HG03135 (cell line): Measurements from ENCODE around the gene KCNQ5.

Source experiments
- ATAC-seq: cut with Tn5 transposase; IDR thresholded peaks from one replicate; pipeline ENCODE4 v1.9.1; 2021; ENCODE audit warnings: mild to moderate bottlenecking, moderate library complexity; ENCODE audit not compliant: unreplicated experiment

Gene KCNQ5

GRCh38 chr6:72789145-72789544 lies 167.3 kb downstream of the KCNQ5 start:
- no peak for ATAC-seq

DNA sequence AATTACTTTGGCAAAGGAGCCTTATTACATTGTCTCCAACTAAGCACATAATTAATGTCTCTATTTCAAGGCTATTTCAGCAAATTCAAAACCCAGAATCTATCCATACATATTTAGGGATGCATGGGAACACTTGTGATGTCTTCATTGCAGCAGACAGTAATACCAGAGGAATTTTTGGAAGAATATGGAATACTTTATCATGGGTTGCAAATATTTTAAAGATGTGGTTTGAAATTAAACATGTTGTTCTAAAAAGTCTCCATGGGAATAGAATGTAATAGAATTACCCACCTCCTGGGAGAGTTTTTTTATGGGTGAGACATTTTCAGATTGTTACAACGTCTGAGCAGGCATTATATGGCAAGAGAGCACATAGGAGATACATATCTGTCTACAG lies 170.8 kb downstream of the KCNQ5 start:
- no peak for ATAC-seq

GRCh38 chr6:72793641-72794395 lies 172.0 kb downstream of the KCNQ5 start:
- no peak for ATAC-seq

GRCh38 chr6:72798196-72798595 lies 176.3 kb downstream of the KCNQ5 start:
- ATAC-seq = no peak

- no peak for ATAC-seq
Measured at GRCh38 chr6:72809746-72810379, 188.0 kb downstream of the KCNQ5 start.

GRCh38 chr6:72810571-72811280 lies 188.9 kb downstream of the KCNQ5 start:
- ATAC-seq = no peak

GRCh38 chr6:72811971-72812421 lies 190.1 kb downstream of the KCNQ5 start:
- ATAC-seq = no peak

DNA sequence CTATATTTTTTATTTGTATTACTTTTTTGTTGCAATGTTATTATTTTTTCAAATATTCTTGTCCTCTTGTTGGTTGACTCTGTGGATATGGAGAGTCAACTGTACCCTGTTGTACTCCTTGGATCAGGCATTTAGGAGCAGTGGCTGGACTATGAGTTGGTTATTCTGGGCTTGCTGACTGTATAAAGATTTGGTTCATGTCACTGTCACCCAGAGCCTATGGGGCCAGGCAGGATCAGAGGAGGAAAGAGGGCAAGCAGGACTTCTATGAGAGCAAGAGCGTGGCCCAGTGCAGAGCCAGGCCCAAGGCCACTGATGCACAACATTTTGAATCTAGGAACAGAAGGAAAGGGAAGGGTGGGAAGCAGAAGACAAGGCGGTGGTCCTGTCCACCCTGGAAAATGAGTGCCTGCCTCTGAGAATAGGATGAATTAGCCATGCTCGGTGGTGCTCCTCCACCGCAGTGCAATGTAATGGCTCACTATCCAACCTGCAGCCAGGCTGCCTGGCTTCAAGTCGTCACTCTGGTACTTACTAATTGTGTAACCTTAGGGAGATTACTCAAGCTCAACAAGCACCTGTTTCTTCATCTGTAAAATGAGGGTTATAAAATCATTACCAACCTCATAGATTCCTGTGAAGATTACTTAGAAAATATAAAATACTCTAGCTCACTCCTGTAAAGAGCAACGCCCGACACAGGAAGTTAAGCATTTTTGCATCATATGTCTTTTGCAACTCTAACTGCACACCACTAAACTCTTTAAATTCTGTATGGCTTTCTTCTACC lies 192.1 kb downstream of the KCNQ5 start:
- no peak for ATAC-seq

DNA sequence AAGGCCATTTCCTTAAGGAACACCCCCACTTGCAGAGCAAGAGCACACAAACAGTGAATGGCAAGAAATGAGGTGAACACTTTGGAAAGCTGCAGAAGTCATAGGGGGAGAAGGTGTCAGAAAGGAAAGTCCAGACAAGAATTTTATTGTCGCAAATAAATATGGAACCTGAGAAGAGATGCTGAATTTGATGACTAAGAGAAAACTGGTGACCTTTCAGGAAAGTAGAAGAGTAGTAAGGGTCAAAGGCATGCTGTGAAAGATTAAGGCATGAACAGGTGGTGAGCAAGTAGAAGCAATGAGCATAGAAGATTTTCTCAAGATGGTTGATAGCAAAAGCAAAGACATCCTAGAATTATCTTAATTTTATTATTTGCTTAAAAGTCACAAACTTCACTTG lies 194.2 kb downstream of the KCNQ5 start:
- no peak for ATAC-seq

- ATAC-seq = no peak
Measured at GRCh38 chr6:72817208-72817607, 195.3 kb downstream of the KCNQ5 start.

- ATAC-seq = no peak
Measured at GRCh38 chr6:72819609-72820008, 197.7 kb downstream of the KCNQ5 start.

- no peak for ATAC-seq
Measured at GRCh38 chr6:72820153-72820552, 198.3 kb downstream of the KCNQ5 start.

GRCh38 chr6:72820906-72821305 lies 199.0 kb downstream of the KCNQ5 start:
- no peak for ATAC-seq

- no peak for ATAC-seq
Measured at GRCh38 chr6:72822023-72822422, 200.2 kb downstream of the KCNQ5 start.

DNA sequence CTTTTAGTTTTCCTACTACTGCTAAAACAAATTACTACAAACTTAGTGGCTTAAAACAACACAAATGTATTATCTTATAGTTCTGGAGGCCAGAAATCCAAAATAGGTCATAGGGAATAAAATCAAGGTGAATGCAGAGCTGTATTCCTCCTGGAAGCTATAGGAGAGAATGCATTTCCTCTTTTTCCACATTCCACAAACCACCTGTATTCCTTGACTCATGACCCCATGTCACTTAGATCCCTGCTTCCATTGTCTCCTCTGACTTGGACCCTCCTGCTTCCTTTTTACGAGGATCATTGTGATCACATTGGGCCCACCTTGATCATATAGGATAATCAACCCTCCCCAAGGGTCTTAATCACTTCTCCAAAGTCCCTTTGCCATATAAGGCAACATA lies 200.8 kb downstream of the KCNQ5 start:
- ATAC-seq = no peak

DNA sequence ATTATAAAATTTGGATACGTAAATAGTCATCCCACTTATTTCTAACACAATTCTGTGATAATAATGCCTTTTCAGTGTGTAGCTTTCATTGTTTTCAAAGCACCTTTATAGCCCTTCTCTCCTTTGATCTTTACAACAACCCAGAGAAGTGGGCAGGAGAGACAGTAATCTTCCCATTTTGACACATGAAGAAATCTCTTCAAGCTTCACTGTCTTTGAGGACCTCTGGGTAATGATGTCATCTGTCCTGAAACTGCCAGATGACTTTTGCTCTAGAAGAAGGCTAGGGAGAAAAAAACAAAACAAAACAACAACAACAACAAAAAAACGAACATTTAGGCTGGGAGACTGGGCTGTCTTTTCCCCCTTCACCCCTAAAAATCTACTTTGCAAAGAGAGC lies 203.0 kb downstream of the KCNQ5 start:
- ATAC-seq = no peak

DNA sequence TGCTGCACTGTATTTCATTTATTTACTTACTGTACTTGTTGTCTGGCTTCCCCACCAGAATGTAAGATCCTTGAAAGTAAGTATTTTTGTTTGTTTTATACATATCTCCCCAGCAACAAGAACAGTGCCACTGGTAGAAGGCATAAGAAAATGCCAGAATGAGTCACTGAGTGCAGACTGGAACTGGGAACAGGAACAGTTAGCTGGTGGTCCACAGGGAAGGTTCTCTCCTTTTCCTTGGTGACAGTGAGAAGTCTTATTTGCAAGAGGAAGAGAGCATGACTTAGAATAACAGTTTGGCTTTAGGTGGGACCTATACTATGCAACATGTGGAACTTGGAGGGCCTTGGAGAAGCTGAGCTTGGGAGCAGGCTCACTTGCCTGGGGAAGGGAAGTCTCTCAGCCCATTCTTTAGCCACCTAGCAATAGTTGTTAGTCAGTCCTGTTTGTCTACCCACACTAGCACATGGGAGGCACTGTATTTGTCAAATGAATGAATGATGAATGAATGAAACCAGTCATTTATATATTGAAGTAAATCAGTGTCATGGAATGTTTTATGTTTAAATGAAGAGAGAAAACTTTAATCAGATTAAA lies 203.5 kb downstream of the KCNQ5 start:
- no peak for ATAC-seq

DNA sequence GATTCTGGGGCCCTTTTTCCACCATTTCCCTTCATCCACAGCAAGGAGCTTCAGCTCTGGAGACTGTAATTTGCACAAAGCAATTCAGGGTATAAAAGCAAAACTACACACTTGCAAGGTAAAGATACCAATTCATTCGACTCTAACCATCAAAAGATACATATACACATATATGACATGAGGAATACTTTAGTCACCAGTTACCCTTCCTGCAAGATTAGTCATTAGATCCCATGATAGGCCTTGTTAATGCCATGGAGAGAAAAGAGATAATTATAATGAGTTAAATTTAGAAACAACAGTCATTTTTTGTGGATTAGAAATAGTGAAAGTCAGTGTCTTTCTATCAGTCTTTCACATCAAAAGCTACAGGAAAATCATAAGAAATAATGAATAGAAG lies 204.2 kb downstream of the KCNQ5 start:
- ATAC-seq = no peak

DNA sequence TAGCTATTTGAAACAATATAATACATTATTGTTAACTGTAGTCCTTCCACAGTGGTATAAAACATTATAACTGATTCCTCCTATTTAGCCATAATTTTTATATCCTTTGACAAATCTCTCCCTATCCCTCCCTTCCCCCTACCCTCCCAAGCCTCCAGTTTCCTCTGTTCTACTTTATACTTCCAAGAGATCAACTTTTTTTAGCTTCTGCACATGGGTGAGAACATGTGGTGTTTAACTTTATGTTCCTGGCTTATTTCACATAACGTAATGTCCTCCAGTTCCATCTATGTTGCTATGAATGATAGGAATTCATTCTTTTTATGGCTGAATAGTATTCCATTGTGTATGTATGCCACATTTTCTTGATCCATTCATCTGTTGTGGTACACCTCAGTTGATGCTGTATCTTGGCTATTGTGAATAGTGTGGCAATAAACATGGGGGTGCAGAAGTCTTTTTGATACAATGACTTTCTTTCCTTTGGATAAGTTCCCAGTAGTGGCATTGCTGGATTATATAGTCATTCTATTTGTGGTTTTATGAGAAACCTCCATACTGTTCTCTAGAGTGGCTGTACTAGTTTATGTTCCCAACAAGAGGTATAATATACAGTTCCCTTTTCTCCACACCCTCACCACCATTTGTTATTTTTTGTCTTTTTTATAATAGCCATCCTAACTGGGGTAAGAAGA lies 205.0 kb downstream of the KCNQ5 start:
- ATAC-seq = no peak

- ATAC-seq = no peak
Measured at GRCh38 chr6:72828904-72829303, 207.0 kb downstream of the KCNQ5 start.
